T1000 (cell line): Measurements from ENCODE around the gene CCDC93.
"Not testable (repeated sequence)": the region's sequence is repeated elsewhere in the genome, so short reads cannot be mapped to it uniquely, and the experiment has no call there.

Experiments
- DNase-seq: peaks from one replicate; lab custom pipeline; 2025; ENCODE audit warnings: mixed read lengths; lab: John Stamatoyannopoulos, UW

The CCDC93 gene

GRCh38 chr2:117956036-117956796, 57.7 kb downstream of the CCDC93 start:
- no peak for DNase-seq

GRCh38 chr2:117953231-117953630, 60.6 kb downstream of the CCDC93 start:
- DNase-seq, result no peak

- no peak for DNase-seq
Measured at GRCh38 chr2:117952701-117953100, 61.2 kb downstream of the CCDC93 start.

- DNase-seq, result no peak
Measured at GRCh38 chr2:117952228-117952627, 61.6 kb downstream of the CCDC93 start.

GRCh38 chr2:117949806-117950205, 64.1 kb downstream of the CCDC93 start:
- no peak for DNase-seq

- no peak for DNase-seq
Measured at GRCh38 chr2:117948615-117949014, 65.3 kb downstream of the CCDC93 start.

GRCh38 chr2:117945296-117945695, 68.6 kb downstream of the CCDC93 start:
- no peak for DNase-seq

GRCh38 chr2:117944816-117945215, 69.1 kb downstream of the CCDC93 start:
- DNase-seq, result no peak

GRCh38 chr2:117943013-117943672, 70.7 kb downstream of the CCDC93 start:
- no peak for DNase-seq

- no peak for DNase-seq
Measured at GRCh38 chr2:117942551-117942950, 71.3 kb downstream of the CCDC93 start.

GRCh38 chr2:117941693-117942092, 72.2 kb downstream of the CCDC93 start:
- DNase-seq, result no peak

- no peak for DNase-seq
Measured at GRCh38 chr2:117940436-117940835, 73.4 kb downstream of the CCDC93 start.

- no peak for DNase-seq
Measured at GRCh38 chr2:117938611-117939010, 75.3 kb downstream of the CCDC93 start.

GRCh38 chr2:117936871-117937428, 76.9 kb downstream of the CCDC93 start:
- no peak for DNase-seq

GRCh38 chr2:117935954-117936353, 77.9 kb downstream of the CCDC93 start:
- no peak for DNase-seq

- DNase-seq, result no peak
Measured at GRCh38 chr2:117935456-117935855, 78.4 kb downstream of the CCDC93 start.

GRCh38 chr2:117933884-117934354, 80.0 kb downstream of the CCDC93 start:
- no peak for DNase-seq

GRCh38 chr2:117931978-117932377, 81.9 kb downstream of the CCDC93 start:
- DNase-seq, result no peak

- no peak for DNase-seq
Measured at GRCh38 chr2:117931266-117931665, 82.6 kb downstream of the CCDC93 start.

- DNase-seq, result no peak
Measured at GRCh38 chr2:117930775-117931174, 83.1 kb downstream of the CCDC93 start.

- not testable (repeated sequence) for DNase-seq
Measured at GRCh38 chr2:117923471-117923870, 90.4 kb downstream of the CCDC93 start.

- no peak for DNase-seq
Measured at GRCh38 chr2:117921520-117921919, 92.3 kb downstream of the CCDC93 start.

- no peak for DNase-seq
Measured at GRCh38 chr2:117918608-117919007, 95.3 kb downstream of the CCDC93 start.
